B cell (primary cell): ENCODE results near the gene LMNB1. TPM values are rescaled to one million over a fixed set of nuclear protein-coding genes. Genes with fewer than 3 reads are reported as not detected.

Source experiments
- ATAC-seq: fragments of 200-7000 bp; cut with Tn5 transposase; one replicate; pipeline ENCODE4 v1.10.0; 2021; ENCODE audit warnings: low read depth, mild to moderate bottlenecking, moderate number of reproducible peaks, moderate library complexity
- CTCF ChIA-PET: fragments of 350-600 bp; sonication (Branson Sonifier 250); formaldehyde crosslinking; loops from one replicate; lab custom pipeline; 2021; ENCODE audit warnings: antibody characterized with exemption, inconsistent platforms; lab: Charles Lee
- POLR2A ChIA-PET: fragments of 350-600 bp; sonication (Branson Sonifier 250); formaldehyde crosslinking; loops from one replicate; lab custom pipeline; 2021; ENCODE audit warnings: antibody characterized with exemption; lab: Charles Lee
- DNase-seq: peaks from one replicate; pipeline ENCODE4 v3.0.0; 2013
- H2AFZ ChIP-seq: 2 replicates; pipeline ENCODE4 v1.6.1; 2012; ENCODE audit warnings: mild to moderate bottlenecking, low read depth, low read length; ENCODE audit not compliant: insufficient read depth, poor library complexity, severe bottlenecking
- H3K27ac ChIP-seq, 2 donors: 1 replicate in 1 of 2; 2 replicates in 1 of 2; pipeline ENCODE4 v1.5.1; 2012 to 2013; ENCODE audit warnings: low read length in 2 of 2, mild to moderate bottlenecking in 2 of 2, moderate library complexity in 1 of 2
- H3K27me3 ChIP-seq, 4 experiments: fragments of 200-600 bp in 1 of 4; sonication (generic) in 1 of 4; replicated peaks in 1 of 4; 1 replicate in 2 of 4; 2 replicates in 2 of 4; pipeline versions ENCODE4 v1.6.1 to v1.7.0; 2013 to 2016; ENCODE audit warnings: low read length in 3 of 4, mild to moderate bottlenecking in 2 of 4, mixed read lengths in 1 of 4, moderate library complexity in 1 of 4; ENCODE audit not compliant: insufficient read depth in 4 of 4, control insufficient read depth in 3 of 4; ENCODE audit errors: control extremely low read depth in 1 of 4
- H3K36me3 ChIP-seq, 2 experiments: replicated peaks in 1 of 2; 1 replicate in 1 of 2; 2 replicates in 1 of 2; pipeline versions ENCODE4 v1.6.1 to v1.7.1; 2013; ENCODE audit warnings: low read length in 1 of 2; ENCODE audit not compliant: insufficient read depth in 2 of 2, control insufficient read depth in 1 of 2; ENCODE audit errors: control extremely low read depth in 1 of 2, extremely low read depth in 1 of 2
- H3K4me1 ChIP-seq, 2 donors: fragments of 200-600 bp in 1 of 2; sonication (generic) in 1 of 2; 1 replicate in 1 of 2; 2 replicates in 1 of 2; pipeline versions ENCODE4 v1.5.1 to v1.6.1; 2013 to 2017; ENCODE audit warnings: low read length in 2 of 2; ENCODE audit not compliant: control insufficient read depth in 2 of 2, insufficient read depth in 2 of 2
- H3K4me2 ChIP-seq: replicated peaks from 2 replicates; pipeline ENCODE3; 2012; ENCODE audit warnings: mild to moderate bottlenecking, low read depth, low read length; ENCODE audit not compliant: poor library complexity, severe bottlenecking
- H3K4me3 ChIP-seq, 5 experiments: fragments of 200-600 bp in 1 of 5; sonication (generic) in 1 of 5; 1 replicate in 3 of 5; 2 replicates in 2 of 5; pipeline versions ENCODE4 v1.5.1 to v1.7.0; 2011 to 2016; ENCODE audit warnings: low read length in 4 of 5, mild to moderate bottlenecking in 4 of 5, low read depth in 2 of 5, control low read depth in 1 of 5, moderate library complexity in 1 of 5; ENCODE audit not compliant: insufficient read depth in 1 of 5; ENCODE audit errors: control extremely low read depth in 1 of 5, extremely low read depth in 1 of 5
- H3K79me2 ChIP-seq: fragments of 200-600 bp; sonication (generic); one replicate; pipeline ENCODE4 v1.6.0; 2016; ENCODE audit warnings: low read length; ENCODE audit not compliant: control insufficient read depth, insufficient read depth
- H3K9ac ChIP-seq: fragments of 200-600 bp; sonication (generic); 2 replicates; pipeline ENCODE4 v1.6.1; 2017; ENCODE audit warnings: mild to moderate bottlenecking, low read length, moderate library complexity
- H3K9me3 ChIP-seq, 3 donors: one replicate each; pipeline versions ENCODE4 v1.6.1 to v1.7.1; 2013; ENCODE audit warnings: low read length in 2 of 3; ENCODE audit not compliant: control insufficient read depth in 2 of 3, insufficient read depth in 1 of 3; ENCODE audit errors: control extremely low read depth in 1 of 3
- H4K20me1 ChIP-seq: 2 replicates; pipeline ENCODE4 v1.6.0; 2012; ENCODE audit warnings: mild to moderate bottlenecking, low read length; ENCODE audit not compliant: insufficient read depth, control insufficient read depth, poor library complexity, severe bottlenecking
- H3K27ac Mint-ChIP-seq: one replicate; pipeline ENCODE4 v1.8.0; 2021; ENCODE audit warnings: mixed read lengths
- H3K27me3 Mint-ChIP-seq: one replicate; pipeline ENCODE4 v1.8.0; 2021; ENCODE audit warnings: mixed read lengths
- H3K4me1 Mint-ChIP-seq: one replicate; pipeline ENCODE4 v1.8.0; 2021; ENCODE audit warnings: mixed read lengths
- H3K4me3 Mint-ChIP-seq: one replicate; pipeline ENCODE4 v1.8.0; 2021; ENCODE audit warnings: mixed read lengths
- H3K9me3 Mint-ChIP-seq: one replicate; pipeline ENCODE4 v1.8.0; 2022; ENCODE audit warnings: mixed read lengths; ENCODE audit not compliant: insufficient read depth
- CTCF ChIP-seq: fragments of 200-600 bp; IDR thresholded peaks from one replicate; pipeline ENCODE4 v1.8.0; 2022; ENCODE audit warnings: antibody characterized with exemption, mild to moderate bottlenecking
- EZH2 ChIP-seq: IDR thresholded peaks from 2 replicates; pipeline ENCODE4 v1.6.1; 2012; ENCODE audit warnings: borderline replicate concordance, low read depth, mild to moderate bottlenecking, moderate library complexity, low read length; ENCODE audit not compliant: insufficient read depth, poor library complexity, severe bottlenecking
- WGBS: methylation state at CpG from one replicate; pipeline ENCODE4 v1.1.5; 2013; ENCODE audit warnings: missing lambda C conversion rate; ENCODE audit not compliant: insufficient coverage; 5-methylcytosine and 5-hydroxymethylcytosine counted together
- intact Hi-C: fragments of 100-400 bp; cut with micrococcal nuclease; formaldehyde crosslinking; loops from one replicate; pipeline ENCODE4 v1.10.0; 2022
- polyA plus RNA-seq: library from polyadenylated mRNA; depleted of rRNA; stranded (reverse); fragments of >200 nt; gene quantifications from 2 replicates; pipeline ENCODE4 v1.2.3, GENCODE V29; 2012
- total RNA-seq, 2 donors: library from RNA; stranded (reverse); fragments of 120-200 nt in 1 of 2; gene quantifications; 1 replicate in 1 of 2; 2 replicates in 1 of 2; pipeline versions ENCODE4 v1.2.3 to v1.2.4, GENCODE V29; 2013 to 2022

LMNB1 gene
- total and polyA plus RNA-seq, 2 donors (not counting 1 experiment from before 2014, with no cell fraction given), result 10.5 to 25.1 TPM

GRCh38 chr5:126752081-126752785 is 24.7 kb upstream of the LMNB1 start:
- Histone ChIP-seq H2AFZ (no peak overlapping the region), H3K4me1 (peaks cover 11 to 14% of the 10 kb centered on the region in 2 donors), H3K27me3 (no peaks in the 10 kb centered on the region), H3K9me3 (no peaks in the 10 kb centered on the region), H3K36me3 (no peaks in the 10 kb centered on the region), H3K27ac (no peak overlapping the region), H3K79me2 (no peaks in the 10 kb centered on the region), H3K9ac (no peak overlapping the region), H3K4me2 (no peak overlapping the region), H3K4me3 (no peak overlapping the region), H4K20me1 (no peaks in the 10 kb centered on the region)
- intact Hi-C loops, result no loop called here
- DNase-seq, result no peak
- Mint-ChIP-seq H3K9me3 (no peaks in the 10 kb centered on the region), H3K4me1 (peaks cover 15% of the 10 kb centered on the region), H3K4me3 (no peak overlapping the region), H3K27me3 (no peaks in the 10 kb centered on the region), H3K27ac (no peak overlapping the region)
- no peak for ATAC-seq
- TF ChIP-seq CTCF (no peak), EZH2 (no peak)
- ChIA-PET POLR2A (no interaction called here), CTCF (interaction anchor here (0.5 kb wide), 1 partner anchor 276 kb away, joined by 5 read pairs; no protein-coding TSS in a partner anchor)
- no CpG with 5 or more reads among the region's 5 CpGs for WGBS

GRCh38 chr5:126753227-126753626 is 23.7 kb upstream of the LMNB1 start:
- Histone ChIP-seq H2AFZ (no peak overlapping the region), H3K79me2 (no peaks in the 10 kb centered on the region), H3K4me1 (peaks cover 5 to 8% of the 10 kb centered on the region in 2 donors), H3K9me3 (no peaks in the 10 kb centered on the region), H3K27me3 (no peaks in the 10 kb centered on the region), H3K36me3 (no peaks in the 10 kb centered on the region), H3K27ac (no peak overlapping the region), H3K4me3 (no peak overlapping the region), H4K20me1 (no peaks in the 10 kb centered on the region), H3K4me2 (no peak overlapping the region), H3K9ac (no peak overlapping the region)
- 100% methylated on average over 3 of the region's 4 CpGs for WGBS
- no peak for ATAC-seq
- no peak for TF ChIP-seq CTCF
- TF ChIP-seq EZH2, result no peak
- Mint-ChIP-seq H3K4me1 (peaks cover 11% of the 10 kb centered on the region), H3K4me3 (no peak overlapping the region), H3K27me3 (no peaks in the 10 kb centered on the region), H3K27ac (no peak overlapping the region), H3K9me3 (no peaks in the 10 kb centered on the region)
- CTCF ChIA-PET, result interaction anchor here (1.1 kb wide), 1 partner anchor 152 kb away, joined by 3 read pairs; the partner anchor contains the start of gene PHAX
- no peak for DNase-seq
- intact Hi-C loops, result no loop called here
- POLR2A ChIA-PET, result no interaction called here
